Iris pigment epithelial cell (primary cell): ENCODE data around the gene YEATS2.
A peak's percentile ranks its signal among the peaks of the same experiment; 100 is the strongest.

Source experiments
- DNase-seq: peaks from one replicate; pipeline ENCODE4 v3.0.0-alpha.2; 2011; ENCODE audit warnings: low read depth

The YEATS2 gene

DNA sequence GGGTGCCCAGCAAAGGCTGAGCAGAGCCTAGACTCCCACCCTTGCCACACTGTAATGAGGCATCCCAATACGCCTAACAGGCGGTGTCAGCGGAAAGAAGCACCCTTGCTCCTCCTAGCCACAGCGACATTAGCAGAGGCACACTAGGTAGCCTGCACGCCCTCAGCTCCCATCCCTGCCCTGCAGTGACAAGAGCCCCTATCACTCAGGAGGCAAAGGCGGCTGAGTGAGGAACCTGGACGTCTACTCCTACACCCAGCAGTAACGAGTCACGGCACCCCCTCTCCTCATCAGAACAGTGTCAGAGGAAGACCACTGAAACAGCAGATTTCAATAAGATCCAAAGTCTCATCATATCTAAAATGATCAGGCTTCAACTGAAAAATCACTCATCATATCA, 139.8 kb downstream of the YEATS2 start:
- no peak for DNase-seq

DNA sequence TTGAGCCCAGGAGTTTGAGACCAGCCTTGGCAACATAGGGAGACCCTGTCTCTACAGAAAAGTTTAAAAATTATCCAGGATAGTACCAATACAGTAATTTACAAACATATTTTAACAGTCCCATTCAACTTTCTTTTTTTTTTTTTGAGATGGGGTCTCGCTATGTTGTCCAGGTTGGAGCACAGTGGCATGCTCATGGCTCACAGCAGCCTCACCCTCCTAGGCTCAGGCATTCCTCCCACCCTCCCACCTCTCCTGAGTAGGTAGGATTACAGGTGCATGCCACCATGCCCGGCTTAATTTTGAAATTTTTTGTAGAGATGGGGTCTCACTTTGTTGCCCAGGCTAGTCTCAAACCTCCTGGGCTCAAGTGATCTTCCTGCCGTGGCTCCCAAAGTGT, 140.3 kb downstream of the YEATS2 start:
- DNase-seq, result no peak

DNA sequence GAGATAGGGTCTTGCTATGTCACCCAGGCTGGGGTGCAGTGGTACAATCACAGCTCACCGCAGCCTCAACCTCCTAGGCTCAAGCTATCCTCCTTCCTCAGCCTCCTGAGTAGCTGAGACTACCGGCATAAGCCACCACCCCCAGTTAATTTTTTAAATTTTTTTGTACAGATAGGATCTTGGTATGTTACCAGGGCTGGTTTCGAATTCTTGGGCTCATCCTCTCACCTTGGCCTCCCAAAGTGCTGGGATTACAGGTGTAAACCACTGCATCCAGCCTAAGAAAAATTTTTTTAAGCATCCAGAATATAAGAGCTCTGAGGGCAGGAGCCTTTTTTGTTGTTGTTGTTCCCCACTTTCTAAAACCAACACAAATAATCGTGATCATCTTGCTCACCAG, 142.2 kb downstream of the YEATS2 start:
- DNase-seq, result no peak

DNA sequence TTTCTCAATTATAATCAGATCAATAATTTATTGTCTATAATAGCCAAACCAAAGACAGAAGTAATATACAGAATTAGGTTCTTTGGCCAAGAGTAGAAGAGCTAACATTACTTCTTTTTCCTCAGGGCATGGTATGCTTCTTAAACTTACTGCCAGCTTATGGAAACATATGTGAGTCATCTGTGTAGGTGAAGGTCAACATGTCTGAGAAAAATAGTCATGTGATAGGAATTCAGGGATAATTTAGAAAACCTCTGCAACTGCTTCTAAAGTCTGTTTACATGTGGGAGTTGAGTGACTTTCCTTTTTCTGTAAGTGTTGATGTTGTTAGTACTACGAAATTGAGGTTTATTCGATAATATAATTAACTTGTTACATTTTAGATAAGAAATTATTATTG, 147.0 kb downstream of the YEATS2 start:
- peak; percentile 89 for DNase-seq

DNA sequence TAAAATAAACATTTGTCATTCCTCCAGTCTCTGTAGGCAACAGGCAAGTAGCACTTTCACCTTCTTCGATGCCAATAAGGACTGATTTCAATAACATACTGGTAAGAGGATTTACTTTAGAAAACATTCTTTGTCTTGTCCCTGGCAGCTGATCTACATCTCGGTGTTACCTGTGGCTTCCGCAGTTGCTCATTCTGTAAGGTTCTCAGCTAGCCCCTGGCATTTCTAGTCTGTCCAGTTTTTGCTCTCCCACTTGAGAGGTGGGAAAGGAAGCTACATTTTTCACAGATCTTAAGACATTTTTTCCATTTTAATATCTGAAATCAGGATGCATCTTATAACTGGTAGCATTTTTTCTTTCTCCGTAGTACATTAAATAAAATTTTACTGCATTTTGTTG, 147.5 kb downstream of the YEATS2 start:
- no peak for DNase-seq

DNA sequence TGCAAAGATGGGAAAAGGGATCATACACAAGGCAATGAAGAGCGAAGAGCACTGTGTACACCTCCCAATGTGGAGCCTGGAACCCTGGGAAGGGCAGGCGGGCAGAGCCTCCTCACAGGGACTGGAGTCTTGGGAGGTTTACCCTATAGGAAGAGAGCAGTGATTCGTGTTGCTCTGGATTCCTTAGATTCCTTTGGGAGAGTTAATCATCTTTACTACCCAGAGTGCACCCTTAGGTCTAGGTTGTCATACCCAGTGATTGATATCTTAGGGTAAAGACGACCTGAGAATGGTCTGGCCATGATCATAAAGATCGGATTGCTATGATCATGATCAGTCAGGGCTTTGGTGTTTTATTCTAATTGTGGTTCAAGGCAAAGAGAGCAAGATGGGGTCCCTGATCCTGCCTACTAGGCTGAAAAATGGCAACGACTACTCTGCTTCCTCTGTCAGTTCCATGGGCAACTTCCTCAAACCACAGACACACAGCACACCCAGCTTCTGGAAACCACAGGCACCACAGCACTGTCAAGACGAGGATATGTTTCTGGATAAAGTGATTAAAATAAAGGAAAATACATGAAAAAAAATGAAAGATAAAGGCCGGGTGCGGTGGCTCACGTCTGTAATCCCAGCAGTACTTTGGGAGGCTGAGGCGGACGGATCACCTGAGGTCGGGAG, 148.2 kb downstream of the YEATS2 start:
- peak; percentile 44 for DNase-seq

DNA sequence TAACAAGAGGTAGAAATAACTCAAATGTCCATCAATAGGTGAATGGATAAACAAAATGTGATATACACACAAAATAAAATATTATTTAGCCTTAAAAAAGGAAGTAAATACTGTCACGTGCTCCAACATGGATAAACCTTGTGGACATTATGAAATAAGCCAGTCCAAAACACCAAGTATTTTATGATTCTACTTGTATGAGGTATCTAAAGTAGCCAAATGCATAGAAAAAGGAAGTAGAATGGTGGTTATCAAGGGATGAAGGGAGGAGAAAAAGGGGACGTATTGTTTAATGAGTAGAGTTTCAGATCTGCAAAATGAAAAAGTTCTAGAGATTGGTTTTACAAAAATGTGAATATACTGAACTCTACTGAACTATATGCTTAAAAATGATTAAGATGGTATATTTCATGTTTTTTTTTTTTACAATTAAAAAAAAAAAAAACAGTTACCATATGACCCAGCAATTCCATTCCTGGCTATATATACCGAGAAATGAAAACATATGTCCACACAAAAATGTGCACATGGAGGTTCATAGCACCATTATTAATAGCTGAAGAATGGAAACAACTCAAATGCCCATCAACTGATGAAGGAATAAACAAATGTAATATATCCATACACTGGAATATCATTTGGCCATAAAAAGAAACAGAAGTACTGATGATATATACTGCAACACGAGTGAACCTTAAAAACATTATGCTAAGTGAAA, 156.9 kb downstream of the YEATS2 start:
- DNase-seq, result no peak

DNA sequence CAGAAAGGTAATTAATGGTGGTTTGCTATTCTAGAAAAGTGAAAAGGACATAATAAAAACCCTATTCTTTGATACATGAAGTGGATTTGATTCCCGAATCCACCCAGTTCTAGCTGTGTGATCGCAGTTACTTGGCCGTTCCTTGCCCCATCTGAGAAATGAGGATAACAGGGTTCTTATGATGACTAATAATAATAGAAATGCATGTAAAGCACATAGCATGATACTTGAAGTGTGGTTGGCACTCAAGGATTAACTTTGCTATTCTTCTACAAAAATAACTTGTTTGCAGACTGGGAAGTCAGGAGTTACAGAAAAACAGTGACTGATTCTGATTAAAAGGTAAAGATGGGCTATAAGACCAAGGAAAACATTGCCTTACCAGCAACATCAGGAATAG, 160.3 kb downstream of the YEATS2 start:
- DNase-seq, result peak; percentile 62
